GM18951 (cell line): Measurements from ENCODE around the gene ZNF530.

ENCODE experiments used
- POLR2A ChIP-seq: IDR thresholded peaks from 4 replicates; pipeline ENCODE4 v1.6.1; 2011; ENCODE audit warnings: mild to moderate bottlenecking; ENCODE audit not compliant: insufficient read length, insufficient read depth; ENCODE audit errors: extremely low read depth
- in situ Hi-C: fragments of 300-500 bp; cut with MboI; formaldehyde crosslinking; loops from one replicate; pipeline ENCODE4 v1.12.0; 2022; ENCODE audit warnings: low sequenced_read_pairs, mixed read lengths, inconsistent platforms; ENCODE audit not compliant: unreplicated experiment

The ZNF530 gene

DNA sequence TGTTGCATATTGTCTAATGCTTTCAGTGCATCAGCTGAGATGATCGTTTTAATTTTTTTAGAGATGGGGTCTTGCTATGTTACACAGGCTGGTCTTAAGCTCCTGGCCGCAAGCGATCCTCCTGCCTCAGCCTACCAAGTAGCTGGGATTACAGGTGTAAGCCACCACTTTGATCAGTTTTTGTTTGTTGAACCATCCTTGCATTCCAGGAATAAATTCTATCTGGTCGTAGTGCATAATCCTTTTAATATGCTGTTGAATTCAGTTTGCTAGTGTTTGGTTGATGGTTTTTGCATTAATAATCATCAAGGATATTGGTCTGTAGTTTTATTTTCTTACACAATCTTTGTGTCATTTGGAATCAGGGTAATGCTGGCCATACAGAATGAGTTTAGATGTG lies 37.7 kb downstream of the ZNF530 start:
- in situ Hi-C loops = no loop called here
- no peak for TF ChIP-seq POLR2A

DNA sequence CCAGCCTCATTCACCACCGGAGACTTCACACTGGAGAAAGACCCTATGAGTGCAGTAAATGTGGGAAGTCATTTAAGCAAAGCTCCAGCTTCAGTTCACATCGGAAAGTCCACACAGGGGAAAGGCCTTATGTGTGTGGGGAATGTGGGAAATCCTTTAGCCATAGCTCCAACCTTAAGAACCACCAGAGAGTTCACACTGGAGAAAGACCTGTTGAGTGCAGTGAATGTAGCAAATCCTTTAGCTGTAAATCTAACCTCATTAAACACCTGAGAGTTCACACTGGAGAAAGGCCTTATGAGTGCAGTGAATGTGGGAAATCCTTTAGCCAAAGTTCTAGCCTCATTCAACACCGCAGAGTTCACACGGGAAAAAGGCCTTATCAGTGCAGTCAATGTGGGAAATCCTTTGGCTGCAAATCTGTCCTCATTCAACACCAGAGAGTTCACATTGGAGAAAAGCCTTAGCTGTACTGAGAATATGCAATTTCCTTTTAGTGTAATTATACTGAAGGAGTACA lies 42.1 kb downstream of the ZNF530 start:
- no peak for TF ChIP-seq POLR2A
- in situ Hi-C loops = no loop called here

DNA sequence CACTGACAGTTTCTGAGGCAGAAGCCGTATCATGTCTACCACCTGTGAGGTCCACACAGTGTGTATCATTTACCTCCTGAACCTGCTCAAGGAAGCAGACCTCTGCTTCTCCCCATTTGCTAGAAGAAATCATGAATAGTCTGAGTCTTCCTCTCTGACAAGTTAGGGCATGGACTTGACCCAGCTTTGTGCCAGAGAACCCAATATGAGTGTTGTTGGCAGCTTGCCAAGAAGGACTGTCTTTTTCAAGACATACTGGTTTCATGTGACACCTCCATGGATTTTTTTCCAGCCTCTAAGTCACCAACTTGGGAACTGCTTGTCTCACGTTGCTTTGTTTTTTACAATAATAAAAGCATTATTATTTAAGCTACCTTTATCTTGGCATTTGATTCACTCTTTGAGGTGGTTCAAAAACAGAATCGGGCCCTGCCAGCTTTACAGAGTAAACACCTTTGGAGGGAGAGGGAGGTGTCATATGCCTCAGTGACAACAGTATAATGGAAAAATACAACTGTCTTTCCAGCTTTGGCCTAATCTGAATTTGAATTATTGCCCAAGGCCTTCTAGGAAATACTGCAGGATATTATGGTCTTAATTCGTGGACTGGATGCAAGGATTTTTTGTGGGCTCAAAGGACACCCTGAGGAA lies 42.8 kb downstream of the ZNF530 start:
- no peak for TF ChIP-seq POLR2A
- in situ Hi-C loops = no loop called here

DNA sequence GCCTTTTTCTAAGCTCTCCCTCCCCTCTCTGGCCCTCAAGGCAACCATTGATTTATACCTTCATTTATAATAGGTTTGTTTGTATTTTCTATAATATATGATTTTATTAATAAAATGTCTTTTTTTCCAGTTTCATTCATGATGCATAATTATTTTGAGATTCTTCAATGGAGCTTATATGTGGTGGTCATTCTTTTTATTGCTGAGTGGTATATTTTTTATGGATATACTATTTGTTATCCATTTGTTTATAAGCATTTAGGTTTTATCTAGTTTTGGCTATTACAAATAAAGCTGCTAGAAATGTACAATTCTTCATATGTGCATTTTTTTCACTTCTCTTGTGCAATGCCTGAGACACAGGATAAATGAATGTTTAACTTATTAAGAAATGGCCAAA lies 44.0 kb downstream of the ZNF530 start:
- TF ChIP-seq POLR2A = no peak

DNA sequence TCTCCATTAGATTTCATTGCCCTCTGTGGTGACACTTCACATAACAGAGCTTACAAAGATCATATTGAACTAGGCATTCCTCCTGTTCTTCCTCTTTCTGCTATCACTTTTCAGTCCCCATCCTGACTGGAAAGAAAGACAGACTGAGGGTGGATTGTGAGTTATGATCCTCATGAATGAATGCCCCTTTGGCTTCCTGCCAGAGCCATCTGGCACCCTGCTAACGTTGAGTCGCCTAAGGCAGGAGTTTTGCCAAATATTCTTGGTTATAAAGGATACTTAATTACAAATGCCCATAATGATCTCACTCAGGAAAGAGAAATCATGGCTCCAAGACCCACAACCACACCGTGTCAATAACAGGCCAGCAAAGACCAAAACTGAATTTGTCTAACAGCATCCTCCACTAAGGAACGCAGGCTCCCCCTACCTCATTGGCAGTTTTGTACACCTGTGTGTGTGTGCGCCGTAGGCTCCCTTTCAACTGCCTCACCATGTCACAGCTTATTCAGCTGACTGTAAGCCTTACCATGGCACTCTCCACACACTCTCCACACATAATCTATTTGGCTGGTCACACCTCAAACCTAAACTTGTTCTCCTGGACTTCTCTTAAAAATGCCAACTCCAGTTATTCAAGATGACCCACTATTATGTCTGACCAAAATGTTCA lies 48.8 kb downstream of the ZNF530 start:
- in situ Hi-C loops = no loop called here
- no peak for TF ChIP-seq POLR2A

More for the DNA sequence above, 44.0 kb downstream of the ZNF530 start:
- in situ Hi-C loops = no loop called here

DNA sequence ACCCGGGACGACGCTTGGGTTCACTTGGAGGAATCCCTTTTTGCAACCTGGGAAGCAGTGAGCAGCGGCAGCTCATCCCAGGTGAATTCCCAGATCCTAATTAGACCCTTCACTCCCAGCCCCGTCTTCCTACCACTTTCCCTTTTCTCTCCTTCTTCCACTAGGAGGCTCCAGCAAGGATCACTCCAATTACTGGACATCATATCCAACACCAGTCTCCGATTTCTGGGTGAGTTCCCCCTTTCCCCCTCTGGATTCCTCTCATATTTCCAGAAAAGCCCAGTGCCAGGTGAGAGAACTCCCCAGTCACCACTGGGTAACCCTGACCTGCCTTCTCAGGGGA lies 51.9 kb downstream of the ZNF530 start:
- in situ Hi-C loops = no loop called here
- no peak for TF ChIP-seq POLR2A

DNA sequence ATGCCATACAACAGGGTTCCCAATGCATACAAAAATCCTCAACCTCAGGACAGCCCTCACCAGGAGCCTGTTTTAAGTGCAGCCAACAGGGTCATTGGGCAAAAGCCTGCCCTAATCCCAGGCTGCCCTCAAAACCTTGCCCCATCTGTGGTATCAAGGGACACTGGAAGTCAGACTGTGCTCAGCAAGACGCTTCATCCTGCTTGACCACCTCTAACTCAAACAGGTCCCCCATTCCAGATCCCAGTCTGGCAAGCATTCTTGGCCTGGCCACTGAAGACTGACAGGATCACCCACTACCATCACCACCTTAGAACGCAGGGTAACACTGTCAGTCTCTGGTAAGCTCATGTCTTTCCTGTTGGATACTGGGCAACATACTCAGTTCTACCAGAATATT lies 54.0 kb downstream of the ZNF530 start:
- in situ Hi-C loops = no loop called here
- TF ChIP-seq POLR2A = no peak

DNA sequence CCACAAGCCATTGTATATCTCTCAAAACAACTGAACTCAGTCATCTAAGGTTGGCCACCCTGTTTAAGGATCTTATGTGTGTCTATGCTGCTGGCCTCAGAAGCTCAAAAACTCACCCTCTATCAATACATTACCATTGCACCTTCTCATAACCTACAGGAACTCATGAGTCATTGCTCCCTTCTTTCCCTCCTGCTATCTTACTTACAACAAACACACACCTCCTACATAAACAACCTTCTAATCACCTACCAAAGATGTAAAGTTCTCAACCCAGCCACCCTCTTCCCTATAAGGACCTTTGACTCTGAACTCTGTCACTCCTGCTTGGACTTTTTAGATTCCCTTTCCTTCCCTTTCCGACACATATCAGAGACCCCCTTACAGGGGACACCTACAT lies 55.8 kb downstream of the ZNF530 start:
- in situ Hi-C loops = no loop called here
- no peak for TF ChIP-seq POLR2A

DNA sequence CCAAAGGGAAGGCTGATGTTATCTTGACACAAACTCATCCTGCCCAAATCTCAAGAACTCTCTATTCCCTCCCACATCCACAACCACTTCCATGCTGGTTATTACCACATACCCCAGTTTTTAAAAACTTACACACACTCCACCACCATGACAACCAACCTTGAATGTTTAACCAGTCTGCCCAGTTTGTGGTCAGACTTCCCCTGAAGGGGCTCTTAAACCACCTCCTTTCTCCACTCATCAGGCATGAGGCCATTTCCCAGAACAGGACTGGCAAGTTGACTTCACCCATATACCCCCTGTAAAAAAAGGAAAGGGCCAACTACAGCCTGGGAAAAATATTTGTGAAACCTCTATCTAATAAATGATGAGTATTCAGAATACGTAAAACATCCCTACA lies 56.7 kb downstream of the ZNF530 start:
- TF ChIP-seq POLR2A = no peak
- in situ Hi-C loops = no loop called here
